SK-N-MC (cell line): Measurements from ENCODE around the gene CGRRF1.

Experiments
- EZH2 ChIP-seq: fragments of 200-600 bp; sonication (generic); IDR thresholded peaks from one replicate; pipeline ENCODE4 v1.6.1; 2017; ENCODE audit warnings: antibody characterized with exemption
- POLR2AphosphoS5 ChIP-seq: IDR thresholded peaks from 2 replicates; pipeline ENCODE4 v1.6.1; 2012; ENCODE audit warnings: mild to moderate bottlenecking, low read depth, low read length, borderline replicate concordance

DNA sequence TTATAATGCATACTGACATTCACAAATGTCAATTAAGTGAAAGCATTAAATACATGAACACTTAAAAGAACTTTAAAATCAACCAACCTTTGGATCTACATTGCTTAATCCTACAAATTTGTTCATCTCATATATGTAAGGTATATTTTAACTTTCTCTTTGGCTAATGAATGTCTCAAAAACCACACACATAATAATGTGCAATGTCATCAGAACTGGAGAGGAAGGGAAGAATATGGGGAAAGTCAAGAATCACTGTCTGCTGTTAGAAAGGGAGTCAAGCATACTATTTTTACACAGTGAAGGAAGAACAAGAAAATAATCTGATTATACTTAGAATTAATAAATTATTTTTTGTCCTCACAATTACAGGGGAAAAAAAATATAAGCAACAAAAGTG lies 25.9 kb upstream of the CGRRF1 start:
- TF ChIP-seq POLR2AphosphoS5 (no peak), EZH2 (no peak)
